NCI-H82 treated with DMSO at 0.1 percent for 48 hours (cell line): ENCODE data around the gene EPYC.

ENCODE experiments used
- DNase-seq: peaks from one replicate; lab custom pipeline; 2025; ENCODE audit not compliant: unreplicated experiment; lab: John Stamatoyannopoulos, UW

The EPYC gene, protein sequence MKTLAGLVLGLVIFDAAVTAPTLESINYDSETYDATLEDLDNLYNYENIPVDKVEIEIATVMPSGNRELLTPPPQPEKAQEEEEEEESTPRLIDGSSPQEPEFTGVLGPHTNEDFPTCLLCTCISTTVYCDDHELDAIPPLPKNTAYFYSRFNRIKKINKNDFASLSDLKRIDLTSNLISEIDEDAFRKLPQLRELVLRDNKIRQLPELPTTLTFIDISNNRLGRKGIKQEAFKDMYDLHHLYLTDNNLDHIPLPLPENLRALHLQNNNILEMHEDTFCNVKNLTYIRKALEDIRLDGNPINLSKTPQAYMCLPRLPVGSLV

DNA sequence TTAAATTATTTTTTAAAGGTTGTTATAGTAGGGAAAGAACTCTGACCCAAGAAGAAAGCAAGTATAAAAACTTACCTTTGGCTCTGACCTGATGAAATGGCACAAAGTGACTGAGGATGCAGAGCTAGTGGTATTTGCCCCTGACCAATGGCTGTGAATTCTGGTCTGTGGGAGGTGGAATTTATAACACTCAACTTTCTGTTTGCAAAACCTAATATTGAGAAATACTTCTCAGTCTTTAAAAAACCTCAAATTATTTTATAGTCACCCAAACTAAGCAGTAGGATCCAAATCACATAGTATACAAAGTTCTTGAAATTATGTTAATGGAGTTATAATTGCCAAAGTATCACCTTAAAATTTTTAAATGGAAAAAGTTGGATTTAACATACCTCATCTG lies at the start of gene EPYC:
Gene EPYC, minus strand, starts transcription at position 101 of the 400 bp plus-strand sequence. CDS start 2,407 bp downstream, outside the sequence.
- no peak for DNase-seq

DNA sequence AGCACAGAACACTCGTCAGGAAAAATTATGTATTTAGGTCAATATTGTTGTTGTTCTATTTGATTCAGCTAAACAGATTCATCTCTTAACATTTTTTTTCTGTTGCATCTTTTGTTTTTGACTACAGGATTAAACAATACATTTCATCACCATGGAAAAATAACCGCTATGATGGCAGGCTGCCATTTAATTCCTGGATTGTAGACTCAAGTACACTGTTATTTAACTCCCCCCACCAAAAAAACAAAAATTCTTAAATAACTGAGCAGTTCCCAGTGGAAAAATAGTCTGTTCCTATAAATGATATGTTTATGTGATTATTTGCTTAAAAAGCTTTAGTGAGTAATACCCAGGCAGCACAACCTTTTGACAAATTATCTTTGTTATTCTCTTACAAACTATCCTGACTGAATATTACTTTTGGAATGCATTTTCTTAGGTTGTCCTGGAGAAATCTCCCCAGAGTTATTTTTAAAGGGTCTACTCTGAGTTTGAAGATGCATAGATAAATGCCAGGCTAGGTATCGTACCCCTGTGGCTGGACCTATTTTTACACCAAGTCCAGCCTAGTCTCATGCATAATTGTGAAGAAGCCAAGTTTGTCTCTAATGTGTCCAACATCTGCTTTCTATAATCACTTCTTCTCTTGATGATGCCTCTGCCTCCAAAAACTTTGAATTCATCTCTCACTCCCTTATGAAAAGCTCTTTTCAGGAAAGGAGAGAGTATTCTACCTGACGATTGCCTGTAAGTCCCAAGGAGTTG lies 49.4 kb upstream of the EPYC start:
- DNase-seq = no peak

DNA sequence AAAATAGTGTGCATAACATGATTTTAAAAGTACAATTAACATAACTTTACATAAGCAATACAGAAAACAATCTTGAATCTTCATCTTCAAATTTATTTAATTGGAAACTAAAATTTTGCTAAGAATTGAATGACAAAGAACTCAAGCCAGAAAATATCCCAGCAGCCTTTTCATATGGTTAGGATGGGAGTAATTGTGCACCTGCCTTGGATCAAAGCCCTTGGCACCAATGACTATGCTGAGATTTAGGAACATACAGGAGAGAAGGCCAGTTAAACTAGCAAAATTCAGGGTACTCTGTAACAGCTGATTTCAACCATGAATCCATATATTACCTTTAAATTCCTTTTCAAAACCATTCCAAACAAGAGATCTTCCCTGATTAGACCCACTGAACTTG lies 47.3 kb upstream of the EPYC start:
- no peak for DNase-seq

DNA sequence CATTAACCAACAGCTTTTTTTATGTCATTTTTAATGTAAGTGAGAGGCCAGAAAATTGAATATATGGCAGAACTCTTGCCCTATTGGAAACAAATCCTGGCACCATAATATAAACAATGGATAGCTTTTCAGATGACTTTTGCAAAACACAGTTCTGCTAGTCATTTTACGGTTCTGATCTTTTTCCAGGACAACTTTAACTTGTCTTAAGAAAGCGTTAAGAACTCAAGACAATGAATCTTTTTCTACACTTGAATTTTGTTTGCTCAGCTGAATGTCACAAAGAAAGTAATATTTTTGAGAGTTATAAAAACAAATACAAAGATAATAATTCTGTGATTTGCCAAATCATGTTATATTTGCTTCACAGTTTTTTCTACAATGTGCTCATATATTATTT lies 39.8 kb upstream of the EPYC start:
- DNase-seq = no peak

DNA sequence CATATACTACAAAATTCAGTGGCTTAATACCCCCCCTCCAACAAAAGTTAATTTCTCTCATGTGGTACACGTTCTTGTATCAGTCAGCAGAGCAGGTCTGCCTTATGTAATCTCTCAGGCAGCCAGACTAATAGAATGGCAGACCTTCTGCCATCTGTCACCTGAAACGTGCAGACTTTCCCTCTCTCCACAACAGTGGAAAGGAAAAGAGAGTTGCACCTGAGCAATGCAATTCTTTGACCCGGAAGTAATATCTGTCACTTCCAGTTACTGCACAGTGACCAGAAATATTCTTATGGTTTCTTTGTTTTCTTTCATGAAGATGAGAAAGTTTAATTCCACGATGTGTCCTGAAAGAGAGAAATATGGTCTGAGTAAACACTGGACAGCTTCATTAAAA lies 38.6 kb upstream of the EPYC start:
- peak; percentile 41 for DNase-seq

DNA sequence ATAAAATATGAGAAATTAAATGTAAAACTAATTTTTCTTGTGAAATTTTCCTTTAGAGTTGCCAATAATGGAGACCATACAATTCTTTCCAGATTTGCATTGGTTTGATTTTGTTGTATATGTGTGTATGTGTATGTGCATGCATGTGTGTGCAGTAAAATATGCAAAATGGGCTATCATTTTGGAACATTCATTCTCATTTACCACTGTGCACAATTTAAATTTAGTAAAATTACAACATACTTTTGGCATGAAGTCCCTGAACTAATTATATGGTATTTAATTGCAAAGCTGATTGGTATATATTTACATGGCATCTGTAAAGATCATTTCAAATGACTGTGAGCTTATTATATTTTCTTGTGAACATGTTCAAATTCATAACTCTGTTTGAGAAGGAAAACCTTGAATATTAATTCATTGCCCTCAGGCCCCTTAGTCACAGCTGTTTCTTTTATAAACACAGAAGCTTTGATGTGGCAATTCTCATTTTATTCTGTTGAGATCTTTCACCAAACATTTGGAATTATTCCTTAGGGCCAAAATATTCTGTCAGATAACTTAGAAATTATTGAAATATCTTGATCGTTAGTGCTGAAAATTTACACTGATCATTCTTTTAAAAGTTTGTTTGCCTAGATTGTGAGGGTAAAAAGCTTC lies 35.5 kb upstream of the EPYC start:
- DNase-seq = no peak

DNA sequence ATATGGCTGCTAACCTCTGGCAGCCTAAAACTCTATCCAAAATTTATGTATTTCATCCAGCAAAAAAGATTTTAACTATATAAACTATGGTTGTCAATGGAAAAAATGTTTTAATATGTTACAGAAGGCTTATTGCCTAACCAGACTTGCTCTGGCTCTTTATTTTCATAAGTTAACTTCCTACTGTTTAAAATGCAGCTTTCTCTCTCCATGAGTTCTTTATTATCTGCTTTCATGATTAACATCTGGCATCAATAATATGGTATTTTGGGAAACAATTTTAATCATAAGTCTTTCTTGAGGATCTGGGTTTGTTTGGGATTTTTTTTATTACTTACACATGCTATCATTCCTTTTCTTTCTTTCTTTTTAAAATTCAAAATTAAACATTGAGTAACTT lies 32.5 kb upstream of the EPYC start:
- DNase-seq = no peak

DNA sequence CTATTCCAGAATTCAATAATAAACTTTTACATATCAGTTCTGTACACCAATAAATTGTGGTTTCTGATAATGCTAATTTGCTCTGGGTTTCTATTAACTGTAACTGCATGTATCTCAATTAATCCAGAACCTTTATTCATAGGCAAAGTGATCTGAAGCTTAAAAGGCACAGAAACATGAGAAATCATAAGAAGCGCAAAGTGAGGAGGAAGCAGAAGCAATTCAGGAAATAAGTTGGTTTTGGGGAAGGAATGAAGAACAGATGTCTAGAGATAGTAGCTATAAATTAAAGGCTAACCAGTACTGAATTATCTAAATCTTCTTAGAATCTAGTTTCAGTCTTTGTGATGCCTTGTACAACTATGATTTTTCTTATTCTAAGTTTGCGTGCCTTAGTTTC lies 28.5 kb upstream of the EPYC start:
- no peak for DNase-seq

DNA sequence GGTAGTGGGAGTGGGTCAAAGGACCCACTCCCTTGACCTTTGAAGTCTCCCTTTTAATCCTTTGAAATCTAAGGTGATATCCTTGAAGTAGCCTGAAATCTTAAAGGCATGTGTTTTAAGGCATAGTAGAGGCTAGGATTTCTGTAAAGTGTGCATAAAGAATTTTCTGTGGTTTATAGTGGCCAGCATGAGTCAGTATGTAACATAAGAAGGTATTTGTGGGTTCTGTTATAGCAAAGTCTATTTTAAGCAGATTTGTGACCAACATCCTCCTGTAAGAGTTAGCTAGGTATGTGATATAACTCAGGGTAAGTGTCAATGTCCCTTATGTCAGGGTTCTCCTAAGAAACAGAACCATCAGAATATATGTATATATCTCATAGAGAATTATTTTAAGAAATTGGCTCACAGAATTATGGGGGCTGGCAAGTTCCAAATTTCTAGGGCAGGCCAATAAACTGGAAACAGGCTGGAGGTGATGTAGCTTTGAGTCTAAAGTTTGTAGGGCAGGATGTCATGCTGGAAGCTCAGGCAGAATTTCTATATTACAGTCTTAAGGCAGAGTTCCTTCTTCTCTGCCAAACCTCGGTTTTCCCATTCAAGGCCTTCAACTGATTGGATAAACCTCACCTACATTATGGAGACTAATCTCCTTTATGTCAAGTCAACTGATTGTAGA lies 18.7 kb upstream of the EPYC start:
- DNase-seq = no peak

DNA sequence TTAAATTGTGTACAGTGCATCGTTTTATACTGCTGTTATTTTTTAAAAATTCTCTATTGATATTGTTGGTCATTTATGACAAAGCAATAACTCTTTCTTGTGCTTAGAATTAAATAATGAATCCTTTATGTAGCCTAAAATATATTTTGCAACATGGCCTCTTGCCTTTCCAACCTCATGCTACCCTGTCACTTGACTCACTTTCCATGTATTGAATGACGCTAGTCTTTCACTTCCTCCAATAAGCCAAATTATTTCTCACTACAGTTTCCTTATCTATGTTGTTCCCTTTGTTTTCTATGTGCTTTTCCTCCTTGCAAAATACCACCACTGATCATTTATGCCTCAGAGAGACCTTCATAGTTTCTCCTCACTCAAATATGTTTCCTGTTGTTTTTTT lies 16.3 kb upstream of the EPYC start:
- no peak for DNase-seq

DNA sequence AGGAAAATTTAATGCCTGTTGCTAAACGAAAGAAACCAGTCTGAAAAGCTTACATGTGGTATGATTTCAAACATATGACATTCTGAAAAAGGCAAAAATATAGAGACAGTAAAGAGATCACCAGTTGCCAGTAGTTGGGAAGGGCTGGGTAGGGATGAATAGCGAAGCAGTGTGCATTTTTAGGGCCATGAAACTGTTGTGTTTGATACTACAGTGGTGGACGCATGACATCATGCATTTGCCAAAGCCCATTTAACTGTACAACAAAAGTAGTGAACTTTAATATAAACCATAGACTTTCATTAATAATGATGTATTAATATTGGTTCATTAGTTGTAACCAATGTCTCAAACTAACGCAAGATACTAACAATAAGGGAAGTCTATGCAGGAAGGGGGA lies 14.7 kb upstream of the EPYC start:
- DNase-seq = no peak

DNA sequence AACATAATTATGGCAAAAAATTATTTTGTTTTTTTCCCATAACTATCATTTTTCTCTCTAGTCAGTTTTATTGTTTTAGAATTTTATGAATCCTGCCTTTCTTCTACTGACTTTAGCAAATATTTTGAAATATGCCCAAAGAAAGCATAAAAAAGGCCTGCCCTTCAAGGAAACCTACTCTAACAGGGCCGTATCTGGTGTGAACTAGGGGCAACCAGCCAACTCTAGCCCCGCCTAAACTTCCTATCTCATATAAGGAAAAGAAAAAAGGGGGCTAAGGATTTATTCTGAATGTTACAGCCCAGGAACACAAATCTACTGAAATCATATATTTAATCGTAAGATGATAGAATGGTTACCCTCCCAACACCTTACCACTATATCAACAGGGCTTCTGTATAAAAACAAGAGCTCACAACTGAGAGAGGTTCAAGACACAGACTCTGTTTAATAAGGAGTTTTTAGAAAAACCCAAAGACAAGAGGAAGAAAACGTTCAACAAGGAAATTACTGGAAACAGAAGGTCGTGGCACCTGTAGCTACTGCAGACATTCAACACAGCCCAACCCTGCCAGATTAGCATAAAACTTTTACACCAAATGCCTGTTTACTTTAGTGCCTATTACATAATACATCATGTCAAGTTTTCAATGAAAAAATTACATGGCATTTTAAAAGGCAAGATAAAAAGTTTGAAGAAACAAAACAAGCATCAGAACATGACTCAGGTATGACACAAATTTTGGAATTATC lies 12.9 kb upstream of the EPYC start:
- no peak for DNase-seq

DNA sequence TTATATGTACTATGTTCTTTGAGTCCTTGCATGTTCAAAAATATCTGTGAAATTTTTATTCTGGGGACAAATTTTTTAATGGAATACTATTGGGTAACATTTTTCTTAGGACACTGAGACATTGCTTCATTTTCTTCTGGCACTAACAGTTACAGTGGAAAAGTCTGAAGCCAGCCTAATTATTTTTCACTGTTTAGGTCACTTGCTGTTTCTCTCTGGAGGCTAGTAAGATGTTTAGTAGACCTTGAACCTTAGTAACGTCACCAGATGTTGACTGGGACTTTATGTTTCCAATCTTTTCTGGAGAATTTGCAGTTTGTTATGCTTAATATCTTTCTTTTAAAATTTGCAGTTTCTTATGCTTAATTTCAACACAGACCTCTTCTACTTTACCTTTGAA lies 12.3 kb upstream of the EPYC start:
- DNase-seq = no peak

DNA sequence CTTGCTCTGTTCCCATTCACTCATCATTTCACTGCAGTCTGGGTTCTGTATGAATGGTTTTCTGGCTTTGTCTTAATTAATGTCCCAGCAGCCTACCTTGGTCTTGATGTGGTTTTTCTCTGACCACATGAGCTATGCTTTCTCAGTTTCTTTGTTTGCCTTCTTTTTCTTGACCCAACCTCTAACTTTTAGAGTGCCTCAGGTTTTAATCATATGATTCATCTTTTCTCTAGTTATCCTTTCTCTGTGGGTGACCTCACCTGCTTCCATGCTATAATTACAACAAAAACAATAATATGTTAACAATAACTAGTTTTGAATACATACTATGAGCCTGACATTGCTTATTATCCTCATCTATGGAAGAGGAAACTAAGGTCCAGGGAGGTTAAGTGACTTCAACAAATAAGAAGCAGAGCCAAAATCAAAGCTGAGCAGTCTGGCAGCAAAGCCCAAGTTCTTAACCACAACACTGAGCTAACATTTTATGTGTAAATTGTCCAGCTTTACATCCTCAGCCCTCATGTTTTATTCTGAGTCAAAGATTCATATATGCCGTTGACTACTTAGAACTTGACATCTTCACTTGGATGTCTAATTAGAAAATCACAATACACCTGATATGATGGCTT lies 4.7 kb upstream of the EPYC start:
- DNase-seq = no peak

DNA sequence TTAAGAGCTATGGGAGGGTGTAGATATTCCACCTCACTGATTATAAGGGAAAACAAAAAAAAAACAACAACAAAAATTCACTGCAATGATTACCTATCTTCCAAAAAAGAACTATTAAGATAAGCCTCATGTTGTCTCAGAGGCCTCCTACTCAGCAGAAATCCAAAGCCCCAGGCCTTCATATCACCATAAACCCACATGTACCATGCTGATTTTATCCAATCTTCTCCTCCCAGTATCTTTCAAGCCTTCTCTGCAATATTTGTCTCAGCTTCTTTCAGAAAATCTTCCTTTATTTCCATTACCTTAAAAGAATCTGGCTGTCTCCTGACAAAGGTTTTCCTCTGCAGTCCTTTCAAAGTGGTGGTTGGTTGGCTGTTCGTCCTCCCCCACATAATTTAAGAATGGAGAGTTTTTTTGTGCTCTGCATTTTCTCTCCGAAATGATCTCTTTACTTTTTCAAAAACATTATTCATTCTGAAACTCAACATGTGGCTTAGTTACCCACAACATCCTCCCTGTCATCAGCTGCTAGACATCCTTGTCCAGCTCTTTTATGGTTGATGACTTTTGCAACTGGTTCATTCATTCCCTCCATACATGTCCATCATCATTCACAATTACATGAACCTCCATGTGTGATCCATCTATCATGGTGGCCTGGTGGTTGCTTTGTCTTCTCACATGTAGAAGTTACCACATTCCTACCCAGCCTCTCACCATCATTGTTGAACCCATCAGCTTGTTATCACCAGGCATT lies 2.9 kb upstream of the EPYC start:
- DNase-seq = no peak

DNA sequence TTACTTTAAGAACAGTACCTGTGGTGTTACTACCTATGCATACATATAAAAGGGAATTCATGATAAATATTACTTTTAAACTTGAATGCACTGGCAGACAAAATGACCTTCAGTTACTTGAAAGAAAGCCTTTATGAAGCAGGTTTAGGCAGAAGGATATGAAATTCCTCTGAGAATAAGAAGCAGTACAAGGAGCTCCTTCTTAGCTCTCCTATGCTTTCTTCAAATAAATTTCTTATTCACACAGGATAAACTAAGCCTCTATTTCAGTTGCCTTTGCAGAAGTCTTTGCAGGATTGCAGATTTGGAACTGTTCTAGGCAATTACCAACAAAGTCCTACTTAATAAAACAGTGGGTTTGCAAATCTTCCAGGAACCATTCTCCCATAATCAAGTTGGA lies 1.0 kb downstream of the EPYC start:
- no peak for DNase-seq

DNA sequence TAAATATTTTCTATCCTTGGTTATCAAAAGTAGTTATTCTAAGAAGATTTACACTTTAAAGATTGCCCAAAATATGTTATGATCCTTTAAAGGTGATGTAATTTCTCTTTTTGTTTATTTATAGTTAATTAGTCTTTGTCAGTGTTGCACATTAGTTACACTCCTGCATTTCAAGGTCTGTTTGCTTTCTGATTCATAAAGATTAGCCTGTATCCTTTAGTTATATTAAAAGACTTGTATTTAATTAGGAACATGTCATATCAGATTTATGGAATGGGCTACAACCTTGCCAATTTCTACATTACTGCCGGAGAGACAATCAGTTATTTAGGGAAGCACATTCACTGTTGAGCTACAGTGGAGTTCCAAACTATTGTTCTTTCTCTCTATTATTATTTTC lies 3.5 kb downstream of the EPYC start:
- DNase-seq = no peak

DNA sequence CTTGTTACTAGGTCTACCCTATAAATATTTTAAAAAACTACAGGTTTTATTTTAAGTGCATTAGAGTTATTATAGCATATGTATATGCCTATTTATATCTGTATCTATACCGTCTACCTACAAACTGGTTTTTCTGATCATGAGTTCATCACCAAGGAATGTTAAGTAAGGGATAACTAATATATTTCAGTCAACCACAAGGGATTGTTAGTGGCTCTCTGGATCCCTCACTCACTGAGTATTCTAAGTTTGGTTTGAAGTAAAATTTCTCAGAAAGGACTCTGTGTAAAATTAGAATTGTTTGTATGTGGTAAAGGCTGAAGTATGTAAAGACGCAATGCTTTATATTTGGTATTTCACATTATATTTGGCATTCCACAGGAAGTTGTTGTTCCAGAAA lies 4.8 kb downstream of the EPYC start:
- DNase-seq = no peak

DNA sequence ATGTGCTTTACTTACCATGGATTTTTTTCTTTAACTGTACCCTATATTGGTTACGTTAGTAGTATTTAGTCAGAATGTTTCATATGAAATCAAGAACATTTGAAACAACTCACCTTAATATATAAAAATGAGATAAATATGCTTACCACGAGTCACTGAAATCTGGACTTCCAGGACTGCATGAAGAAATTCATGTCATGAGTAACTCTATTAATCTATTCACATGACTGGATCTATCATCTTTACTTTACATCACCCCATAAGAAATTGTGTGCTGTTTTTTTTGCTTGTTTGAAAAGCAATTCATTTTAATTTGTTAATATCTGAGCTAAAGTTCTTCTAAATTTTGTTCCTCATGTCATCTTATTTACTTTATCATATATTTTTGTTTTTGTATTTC lies 5.2 kb downstream of the EPYC start:
- DNase-seq = no peak

DNA sequence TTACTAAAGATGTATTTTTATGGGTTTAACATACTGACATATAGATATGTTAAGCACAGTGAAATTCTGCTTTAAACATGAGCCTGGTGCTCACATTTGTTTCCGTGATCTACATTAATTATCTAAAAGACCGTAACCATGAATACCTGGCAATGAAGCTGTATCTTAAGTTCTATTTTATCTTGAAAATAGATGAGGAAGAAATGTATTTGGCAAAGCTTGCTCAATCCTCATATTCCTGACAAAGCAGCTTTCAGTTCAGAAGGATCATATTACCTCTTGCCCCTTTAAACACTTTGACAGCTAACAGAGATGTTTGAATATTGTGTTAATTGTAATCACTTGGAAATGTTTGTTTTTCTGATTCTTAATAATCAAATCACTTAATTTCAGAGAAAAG lies 9.8 kb downstream of the EPYC start:
- DNase-seq = no peak
